ENCODE results near the gene CCDC88C. TPM values are rescaled to one million over a fixed set of nuclear protein-coding genes. Genes with fewer than 3 reads are reported as not detected.

CCDC88C gene
- total and polyA plus RNA-seq, 11 donors: 2.4 to 15.6 (median 4.8) TPM

DNA sequence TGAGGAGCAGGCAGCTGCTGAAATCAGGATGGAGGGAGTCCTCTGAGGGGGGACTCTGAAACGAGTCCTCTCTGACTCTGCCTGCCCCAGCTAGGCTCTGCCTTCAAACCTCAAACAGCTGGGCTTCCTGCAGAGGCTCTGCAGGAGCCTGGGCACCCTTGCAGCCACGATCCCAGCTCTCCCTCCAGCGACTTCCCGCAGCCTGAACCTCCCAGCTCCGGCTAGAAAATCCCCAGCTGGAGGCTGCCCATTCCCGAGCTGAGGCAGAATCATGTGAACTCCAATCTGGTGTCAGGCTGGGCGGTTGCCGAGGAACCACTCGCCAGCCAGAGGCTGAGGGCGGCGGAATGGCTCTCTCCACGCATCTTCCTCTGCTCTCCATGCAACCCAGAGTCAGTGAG, 173.1 kb downstream of the CCDC88C start, which contains the start of gene GPR68:
TSS of gene GPR68 (minus strand) at position 204 of the 401 bp plus-strand sequence. CDS start 9,654 bp downstream, outside the sequence.
- no peak for TF ChIP-seq POLR2A (IDR thresholded peaks at IDR 0.05)
- TF ChIP-seq, protein P1, sequence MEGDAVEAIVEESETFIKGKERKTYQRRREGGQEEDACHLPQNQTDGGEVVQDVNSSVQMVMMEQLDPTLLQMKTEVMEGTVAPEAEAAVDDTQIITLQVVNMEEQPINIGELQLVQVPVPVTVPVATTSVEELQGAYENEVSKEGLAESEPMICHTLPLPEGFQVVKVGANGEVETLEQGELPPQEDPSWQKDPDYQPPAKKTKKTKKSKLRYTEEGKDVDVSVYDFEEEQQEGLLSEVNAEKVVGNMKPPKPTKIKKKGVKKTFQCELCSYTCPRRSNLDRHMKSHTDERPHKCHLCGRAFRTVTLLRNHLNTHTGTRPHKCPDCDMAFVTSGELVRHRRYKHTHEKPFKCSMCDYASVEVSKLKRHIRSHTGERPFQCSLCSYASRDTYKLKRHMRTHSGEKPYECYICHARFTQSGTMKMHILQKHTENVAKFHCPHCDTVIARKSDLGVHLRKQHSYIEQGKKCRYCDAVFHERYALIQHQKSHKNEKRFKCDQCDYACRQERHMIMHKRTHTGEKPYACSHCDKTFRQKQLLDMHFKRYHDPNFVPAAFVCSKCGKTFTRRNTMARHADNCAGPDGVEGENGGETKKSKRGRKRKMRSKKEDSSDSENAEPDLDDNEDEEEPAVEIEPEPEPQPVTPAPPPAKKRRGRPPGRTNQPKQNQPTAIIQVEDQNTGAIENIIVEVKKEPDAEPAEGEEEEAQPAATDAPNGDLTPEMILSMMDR (IDR thresholded peaks at IDR 0.05): no peak
- Histone ChIP-seq H3K36me3 (no peaks in the 10 kb centered on the region), H3K27ac (peak within 1 kb of the TSS in 3 of 12 donors; percentile 34 to 84 (median 37)), H3K4me1 (peaks cover 0 to 42% (median 4%) of the 10 kb centered on the region in 12 donors), H3K27me3 (peaks cover 0 to 4% (median 0%) of the 10 kb centered on the region in 9 donors), H3K4me3 (peak within 1 kb of the TSS in 5 of 12 donors; percentile 28 to 47 (median 39)), H3K9me3 (peaks cover 0 to 5% (median 0%) of the 10 kb centered on the region in 12 donors)
- ATAC-seq (peak; percentile 34 to 84 (median 77)), DNase-seq (peak; percentile 46 to 81 (median 52))
- WGBS, 4 donors: 26 to 45% (median 30%) methylated on average over 8 to 12 of the region's 12 CpGs
- intact Hi-C loops (cut with DNase I): no loop called here

DNA sequence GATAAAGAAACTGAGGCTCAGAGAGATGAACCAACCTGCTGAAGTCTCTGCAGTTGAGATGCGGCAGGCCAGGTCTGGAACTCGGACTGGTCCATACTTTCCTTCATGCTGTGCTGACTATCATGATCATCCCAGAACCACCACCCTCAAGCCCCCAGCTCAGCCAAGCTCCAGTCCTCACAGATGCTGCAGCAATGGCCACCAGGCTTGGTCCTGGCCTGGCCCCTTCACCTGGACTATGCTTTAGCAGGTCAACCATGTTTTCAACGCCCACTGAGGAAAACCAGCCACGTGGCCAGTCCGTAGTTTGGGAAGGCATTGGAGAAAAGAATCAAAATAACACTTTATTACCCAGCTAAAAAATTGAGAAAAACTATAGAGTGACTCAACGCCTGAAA, 174.5 kb downstream of the CCDC88C start:
- no peaks in the 10 kb centered on the region for H3K36me3 ChIP-seq
- H3K4me3 ChIP-seq: peak overlapping the region in 5 of 12 donors; percentile 26 to 47 (median 29)
- H3K27me3 ChIP-seq: peaks cover 0 to 4% (median 0%) of the 10 kb centered on the region in 9 donors
- H3K9me3 ChIP-seq: peaks cover 0 to 5% (median 0%) of the 10 kb centered on the region in 12 donors
- H3K27ac ChIP-seq: peak overlapping the region in 1 of 12 donors; percentile 84
- 88 to 89% (median 89%) methylated on average over 6 of the region's 6 CpGs for WGBS, 4 donors
- peaks cover 0 to 46% (median 4%) of the 10 kb centered on the region in 12 donors for H3K4me1 ChIP-seq
- ATAC-seq: no peak
- no peak for TF ChIP-seq POLR2A (IDR thresholded peaks at IDR 0.05)
- TF ChIP-seq, protein P1 (IDR thresholded peaks at IDR 0.05): no peak
- intact Hi-C loops (cut with DNase I): no loop called here
- no peak for DNase-seq

DNA sequence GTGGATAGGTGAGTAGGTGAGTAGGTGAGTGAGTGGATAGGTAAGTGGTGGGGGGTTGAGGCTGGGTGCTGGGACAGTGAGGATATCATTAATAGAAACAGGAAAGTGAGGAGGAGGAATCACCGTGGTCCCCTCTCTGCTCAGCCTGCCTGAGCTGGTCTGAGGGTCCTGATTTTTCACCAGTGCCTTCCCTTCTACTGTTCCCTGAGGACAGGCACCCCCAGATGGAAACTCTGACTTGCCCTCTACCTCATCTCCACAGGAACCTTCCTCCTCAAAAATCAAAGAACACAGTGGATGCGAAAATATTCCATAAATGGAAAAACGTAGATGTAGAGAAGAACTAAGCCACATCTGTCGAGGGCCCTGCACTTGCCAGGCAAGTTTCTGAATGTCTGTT, 175.0 kb downstream of the CCDC88C start:
- no peaks in the 10 kb centered on the region for H3K36me3 ChIP-seq
- H3K9me3 ChIP-seq: peaks cover 0 to 5% (median 0%) of the 10 kb centered on the region in 12 donors
- H3K27me3 ChIP-seq: peaks cover 0 to 4% (median 0%) of the 10 kb centered on the region in 9 donors
- intact Hi-C loops (cut with DNase I): no loop called here
- TF ChIP-seq, protein P1 (IDR thresholded peaks at IDR 0.05): no peak
- no peak for TF ChIP-seq POLR2A (IDR thresholded peaks at IDR 0.05)
- ATAC-seq (no peak), DNase-seq (no peak)
- H3K27ac ChIP-seq: peak overlapping the region in 1 of 12 donors; percentile 84
- WGBS, 4 donors: 82 to 93% (median 89%) methylated on average over 4 of the region's 4 CpGs
- H3K4me1 ChIP-seq: peaks cover 0 to 51% (median 4%) of the 10 kb centered on the region in 12 donors
- H3K4me3 ChIP-seq: peak overlapping the region in 4 of 12 donors; percentile 26 to 47 (median 31)

DNA sequence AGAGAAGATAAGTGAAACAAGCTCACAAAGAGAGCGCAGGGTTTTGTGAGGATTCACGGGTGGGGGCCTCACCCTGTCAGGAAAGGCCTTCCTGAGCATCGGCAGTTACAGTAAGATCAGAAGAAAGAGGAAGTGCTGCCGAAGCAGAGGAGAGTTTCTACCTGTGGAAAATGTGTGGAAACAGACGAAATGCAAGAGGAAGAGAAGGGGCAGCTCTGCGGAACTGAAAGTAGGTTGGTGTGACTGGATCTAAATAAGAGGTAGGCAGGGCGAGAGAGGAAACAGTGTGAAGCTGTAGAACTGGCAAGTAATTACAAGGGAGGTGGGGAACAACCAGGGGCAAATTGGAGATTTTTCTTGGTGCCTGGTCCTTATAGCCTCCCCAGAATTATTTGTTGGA, 175.8 kb downstream of the CCDC88C start:
- Histone ChIP-seq H3K27me3 (peaks cover 0 to 4% (median 0%) of the 10 kb centered on the region in 9 donors), H3K9me3 (no peaks in the 10 kb centered on the region), H3K36me3 (no peaks in the 10 kb centered on the region), H3K27ac (peak overlapping the region in 1 of 12 donors; percentile 84), H3K4me3 (peak overlapping the region in 3 of 12 donors; percentile 3 to 47 (median 10)), H3K4me1 (peaks cover 0 to 54% (median 4%) of the 10 kb centered on the region in 12 donors)
- DNase-seq (peak in 1 of 5 donors; percentile 3), ATAC-seq (no peak)
- intact Hi-C loops (cut with DNase I): no loop called here
- 66 to 81% (median 68%) methylated on average over 7 of the region's 7 CpGs for WGBS, 4 donors
- TF ChIP-seq, protein P1 (IDR thresholded peaks at IDR 0.05): no peak
- no peak for TF ChIP-seq POLR2A (IDR thresholded peaks at IDR 0.05)
